Fibroblast of lung (primary cell): Measurements from ENCODE around the gene EFCAB6.

Source experiments
- CTCF ChIP-seq, 2 donors: IDR thresholded peaks in 1 of 2; conservative IDR thresholded peaks in 1 of 2; 1 replicate in 1 of 2; 2 replicates in 1 of 2; pipeline ENCODE4 v1.5.1; 2011 to 2012; ENCODE audit warnings: low read length in 2 of 2, control low read depth in 1 of 2, inconsistent platforms in 1 of 2, low read depth in 1 of 2, mild to moderate bottlenecking in 1 of 2
- EZH2 ChIP-seq: IDR thresholded peaks from 2 replicates; pipeline ENCODE4 v1.5.1; 2012; ENCODE audit warnings: low read length, control low read depth, mild to moderate bottlenecking; ENCODE audit errors: missing control alignments

- TF ChIP-seq CTCF (conservative IDR thresholded peaks at IDR 0.05 in 1 of 2, IDR thresholded peaks at IDR 0.05 in 1 of 2; ENCODE audit: low read depth in 1 of 2, low read length in 2 of 2) = no peak
- TF ChIP-seq EZH2 = no peak
These were observed 283.3 kb downstream of the EFCAB6 start for GRCh38 chr22:43528601-43529360.
